Endothelial cell of umbilical vein (primary cell): ENCODE results near the gene YTHDF2. TPM values are rescaled to one million over a fixed set of nuclear protein-coding genes. Genes with fewer than 3 reads are reported as not detected.
A peak's percentile ranks its signal among the peaks of the same experiment; 100 is the strongest.

Experiments
- BruUV-seq: library from RNA; stranded (reverse); fragments of 400-500 nt; replicated peaks from 2 replicates; lab custom pipeline; 2021; lab: Mats Ljungman, UMichigan
- CTCF ChIA-PET: fragments of 300-600, 350-600 bp; sonication (Branson Sonifier 250); formaldehyde crosslinking; loops from one replicate; lab custom pipeline; 2021; ENCODE audit warnings: antibody characterized with exemption, inconsistent platforms; lab: Charles Lee
- POLR2A ChIA-PET: fragments of 300-600, 350-600 bp; sonication (Branson Sonifier 250); formaldehyde crosslinking; loops from one replicate; lab custom pipeline; 2021; ENCODE audit warnings: antibody characterized with exemption, inconsistent platforms; lab: Charles Lee
- DNase-seq: peaks from one replicate; pipeline ENCODE4 v3.0.0-alpha.2; 2011; ENCODE audit warnings: low read depth, low spot score
- FAIRE-seq: peaks from 2 replicates; lab custom pipeline; 2011; peaks lifted over from hg19 to GRCh38; lab: Jason Lieb, UNC
- H2AFZ ChIP-seq: 2 replicates; pipeline ENCODE4 v1.6.0; 2012; ENCODE audit warnings: low read depth, low read length, control low read depth, inconsistent platforms
- H3K27ac ChIP-seq: 2 replicates; pipeline ENCODE4 v1.5.1; 2011; ENCODE audit warnings: low read depth, mild to moderate bottlenecking, control low read depth, low read length, moderate library complexity; ENCODE audit not compliant: insufficient read depth
- H3K27me3 ChIP-seq, 2 experiments: 2 replicates each; pipeline versions ENCODE4 v1.6.0 to v1.6.1; 2011; ENCODE audit warnings: low read length in 2 of 2, mixed read lengths in 1 of 2; ENCODE audit not compliant: control insufficient read depth in 2 of 2, insufficient read depth in 2 of 2
- H3K36me3 ChIP-seq, 2 experiments: 2 replicates in 1 of 2; 3 replicates in 1 of 2; pipeline ENCODE4 v1.5.1; 2011; ENCODE audit warnings: low read length in 2 of 2, mild to moderate bottlenecking in 1 of 2, moderate library complexity in 1 of 2; ENCODE audit not compliant: control insufficient read depth in 2 of 2, insufficient read depth in 2 of 2; ENCODE audit errors: extremely low read depth in 1 of 2
- H3K4me1 ChIP-seq: 3 replicates; pipeline ENCODE4 v1.5.1; 2011; ENCODE audit warnings: mild to moderate bottlenecking, low read length; ENCODE audit not compliant: control insufficient read depth, insufficient read depth; ENCODE audit errors: extremely low read depth
- H3K4me2 ChIP-seq: 2 replicates; pipeline ENCODE4 v1.6.1; 2011; ENCODE audit warnings: low read length, control low read depth, mixed read lengths; ENCODE audit not compliant: insufficient read depth
- H3K4me3 ChIP-seq, 3 experiments: fragments of 200-600 bp in 1 of 3; sonication (generic), shearing (Covaris generic) in 1 of 3; replicated peaks in 1 of 3; 2 replicates each; pipeline ENCODE4 v1.5.1; 2011 to 2016; ENCODE audit warnings: control low read depth in 3 of 3, low read length in 3 of 3, mild to moderate bottlenecking in 2 of 3, inconsistent platforms in 1 of 3, low read depth in 1 of 3, moderate library complexity in 1 of 3; ENCODE audit not compliant: insufficient read depth in 1 of 3
- H3K79me2 ChIP-seq: 2 replicates; pipeline ENCODE4 v1.6.0; 2012; ENCODE audit warnings: low read length, inconsistent platforms; ENCODE audit not compliant: control insufficient read depth, insufficient read depth
- H3K9ac ChIP-seq: replicated peaks from 2 replicates; pipeline ENCODE3; 2011; ENCODE audit warnings: low read length, control low read depth; ENCODE audit not compliant: insufficient read depth; ENCODE audit errors: extremely low read depth
- H3K9me1 ChIP-seq: replicated peaks from 3 replicates; pipeline ENCODE4 v1.6.0; 2011; ENCODE audit warnings: mild to moderate bottlenecking, low read length; ENCODE audit not compliant: control insufficient read depth, insufficient read depth; ENCODE audit errors: extremely low read depth
- H3K9me3 ChIP-seq: replicated peaks from 2 replicates; pipeline ENCODE4 v1.5.1; 2012; ENCODE audit warnings: low read length, inconsistent platforms; ENCODE audit not compliant: control insufficient read depth, insufficient read depth
- H4K20me1 ChIP-seq: replicated peaks from 2 replicates; pipeline ENCODE3; 2011; ENCODE audit warnings: mild to moderate bottlenecking, low read length; ENCODE audit not compliant: control insufficient read depth, insufficient read depth; ENCODE audit errors: extremely low read depth
- FOS ChIP-seq: IDR thresholded peaks from 2 replicates; pipeline ENCODE4 v1.6.1; 2011; ENCODE audit warnings: mild to moderate bottlenecking, low read length, moderate library complexity, borderline replicate concordance; ENCODE audit not compliant: insufficient read depth
- POLR2AphosphoS5 ChIP-seq: IDR thresholded peaks from 2 replicates; pipeline ENCODE4 v1.6.1; 2012; ENCODE audit warnings: low read depth, mild to moderate bottlenecking, control low read depth, low read length, moderate library complexity; ENCODE audit not compliant: insufficient read depth
- dilution Hi-C: fragments of 300-500 bp; cut with MboI; formaldehyde crosslinking; loops from one replicate; pipeline ENCODE4 v1.15.0; 2019; ENCODE audit warnings: low sequenced_read_pairs; ENCODE audit not compliant: extremely low pct_ligation_motif_present
- intact Hi-C: fragments of 100-400 bp; cut with micrococcal nuclease; formaldehyde crosslinking; loops from one replicate; pipeline ENCODE4 v1.10.0; 2022
- polyA plus RNA-seq, 4 experiments: library from polyadenylated mRNA; depleted of rRNA in 3 of 4; stranded (reverse) in 3 of 4; unstranded in 1 of 4; fragments of >200 nt; gene quantifications; 2 replicates each; pipeline versions ENCODE4 v1.2.1 to v1.2.3, GENCODE V29; 2011 to 2012; ENCODE audit warnings: missing spikeins in 1 of 4
- total RNA-seq: library from RNA; stranded (reverse); gene quantifications from 2 replicates; pipeline ENCODE4 v1.2.3, GENCODE V29; 2021
- TF ChIP-seq, protein P1 (sequence below), 2 donors: IDR thresholded peaks; 1 replicate in 1 of 2; 2 replicates in 1 of 2; pipeline ENCODE4 v1.5.1; 2011; ENCODE audit warnings: low read length in 2 of 2, mild to moderate bottlenecking in 2 of 2, moderate library complexity in 2 of 2, control low read depth in 1 of 2, inconsistent platforms in 1 of 2, low read depth in 1 of 2; ENCODE audit not compliant: insufficient read depth in 1 of 2; ENCODE audit errors: extremely low read depth in 1 of 2

Gene YTHDF2
- total and polyA plus RNA-seq, 2 donors (not counting 3 experiments of a cell fraction or from before 2014, with no cell fraction given), result 72.4 to 105 TPM

- Histone ChIP-seq H3K4me2 (peak overlapping the region; percentile 34), H2AFZ (no peak overlapping the region), H3K9me3 (no peaks in the 10 kb centered on the region), H3K27ac (no peak overlapping the region), H3K9me1 (no peaks in the 10 kb centered on the region), H3K4me1 (no peaks in the 10 kb centered on the region), H3K9ac (no peak overlapping the region), H3K27me3 (no peaks in the 10 kb centered on the region), H3K36me3 (no peaks in the 10 kb centered on the region), H3K4me3 (peak overlapping the region in 1 of 3 experiments; percentile 4), H4K20me1 (no peaks in the 10 kb centered on the region), H3K79me2 (no peaks in the 10 kb centered on the region)
- POLR2A ChIA-PET, result interaction anchor here (0.7 to 1.3 kb wide), 2 partner anchors 105 to 127 kb away, joined by 3 to 6 read pairs; partner anchors contain the start of gene RNU11
- BruUV-seq, result no TSS peak
- intact Hi-C loops (no loop called here), dilution Hi-C loops (no loop called here)
- peak; percentile 42 for DNase-seq
- peak; percentile 77 for FAIRE-seq
- CTCF ChIA-PET, result interaction anchor here (0.8 to 3.7 kb wide), 4 partner anchors 9 to 102 kb away, joined by 3 to 25 read pairs (median 12); partner anchors contain the start of gene YTHDF2
- no peak for TF ChIP-seq FOS
- peak; percentile 50 for TF ChIP-seq POLR2AphosphoS5
- TF ChIP-seq, protein P1, sequence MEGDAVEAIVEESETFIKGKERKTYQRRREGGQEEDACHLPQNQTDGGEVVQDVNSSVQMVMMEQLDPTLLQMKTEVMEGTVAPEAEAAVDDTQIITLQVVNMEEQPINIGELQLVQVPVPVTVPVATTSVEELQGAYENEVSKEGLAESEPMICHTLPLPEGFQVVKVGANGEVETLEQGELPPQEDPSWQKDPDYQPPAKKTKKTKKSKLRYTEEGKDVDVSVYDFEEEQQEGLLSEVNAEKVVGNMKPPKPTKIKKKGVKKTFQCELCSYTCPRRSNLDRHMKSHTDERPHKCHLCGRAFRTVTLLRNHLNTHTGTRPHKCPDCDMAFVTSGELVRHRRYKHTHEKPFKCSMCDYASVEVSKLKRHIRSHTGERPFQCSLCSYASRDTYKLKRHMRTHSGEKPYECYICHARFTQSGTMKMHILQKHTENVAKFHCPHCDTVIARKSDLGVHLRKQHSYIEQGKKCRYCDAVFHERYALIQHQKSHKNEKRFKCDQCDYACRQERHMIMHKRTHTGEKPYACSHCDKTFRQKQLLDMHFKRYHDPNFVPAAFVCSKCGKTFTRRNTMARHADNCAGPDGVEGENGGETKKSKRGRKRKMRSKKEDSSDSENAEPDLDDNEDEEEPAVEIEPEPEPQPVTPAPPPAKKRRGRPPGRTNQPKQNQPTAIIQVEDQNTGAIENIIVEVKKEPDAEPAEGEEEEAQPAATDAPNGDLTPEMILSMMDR (IDR thresholded peaks at IDR 0.05; ENCODE audit: extremely low read depth in 1 of 2, insufficient read depth in 1 of 2, low read depth in 1 of 2, low read length in 2 of 2), result no peak
These were observed 38.6 kb downstream of the YTHDF2 start for GRCh38 chr1:28775121-28775942.
